ENCODE measurements around the gene LONRF3. TPM values are rescaled to one million over a fixed set of nuclear protein-coding genes. Genes with fewer than 3 reads are reported as not detected.

LONRF3 gene
- total and polyA plus RNA-seq, 2 experiments from 2014 or later = 2.6 to 6.5 TPM

GRCh38 chrX:119067023-119067739, 92.8 kb downstream of the LONRF3 start:
- TF ChIP-seq EZH2 (IDR thresholded peaks at IDR 0.05; ENCODE audit: borderline replicate concordance) (no peak), CTCF (IDR thresholded peaks at IDR 0.05; ENCODE audit: poor library complexity) (peak; percentile 64), EZH2phosphoT487 (IDR thresholded peaks at IDR 0.05; ENCODE audit: low read depth, severe bottlenecking, unreplicated experiment) (no peak)
- Histone ChIP-seq H3K4me1 (ENCODE audit: insufficient read depth) (peaks cover 5% of the 10 kb centered on the region), H2AFZ (no peak overlapping the region), H3K9me2 (replicated peaks; ENCODE audit: insufficient read depth) (no peaks in the 10 kb centered on the region), H4K20me1 (ENCODE audit: insufficient read depth, poor library complexity, severe bottlenecking) (no peaks in the 10 kb centered on the region), H3K79me2 (no peaks in the 10 kb centered on the region), H3K27ac (no peak overlapping the region), H3K4me2 (no peak overlapping the region), H3K36me3 (replicated peaks; ENCODE audit: insufficient read depth, low read depth) (no peaks in the 10 kb centered on the region), H3K4me3 (no peak overlapping the region), H3K9me3 (ENCODE audit: low read depth) (no peaks in the 10 kb centered on the region), H3K27me3 (no peaks in the 10 kb centered on the region)
- 9% methylated on average over 7 of the region's 7 CpGs for WGBS (ENCODE audit: low lambda C conversion rate, missing lambda C conversion rate)
- peak; percentile 69 for DNase-seq (ENCODE audit: low spot score)

Other genes starting within 250 kb of the LONRF3 start
- 38.5 and 40.9 TPM in 2 replicates for gene IL13RA1, start 247.0 kb upstream of the LONRF3 start, total RNA-seq
- 20.3 and 27.2 TPM in 2 replicates for gene IL13RA1, start 247.0 kb upstream of the LONRF3 start, polyA plus RNA-seq
- 0.16 and 0.17 TPM in 2 replicates for gene ZCCHC12, start 150.8 kb upstream of the LONRF3 start, total RNA-seq
- gene ZCCHC12, start 150.8 kb upstream of the LONRF3 start, polyA plus RNA-seq = 0.08 TPM in 1 of 2 replicates, not detected in the other
- gene CT47C1, start 98.4 kb downstream of the LONRF3 start, total RNA-seq = not detected in 2 replicates
- gene CT47C1, start 98.4 kb downstream of the LONRF3 start, polyA plus RNA-seq = not detected in 2 replicates
- gene KIAA1210, start 153.2 kb downstream of the LONRF3 start, total RNA-seq = 0.03 and 0.40 TPM in 2 replicates
- not detected in 2 replicates for gene KIAA1210, start 153.2 kb downstream of the LONRF3 start, polyA plus RNA-seq